SK-N-SH (cell line): ENCODE measurements around the gene TMEM145. TPM values are rescaled to one million over a fixed set of nuclear protein-coding genes. Genes with fewer than 3 reads are reported as not detected.

ENCODE experiments used
- CTCF ChIA-PET: fragments of 300-600, 350-600 bp; formaldehyde crosslinking; extraction: SDS; loops from one replicate; lab custom pipeline; 2021; lab: Yijun Ruan, JAX
- POLR2A ChIA-PET: fragments of 350-600 bp; sonication (Branson Sonifier 250); formaldehyde crosslinking; extraction: SDS; loops from one replicate; lab custom pipeline; 2020; ENCODE audit warnings: antibody characterized with exemption, inconsistent platforms; lab: Yijun Ruan, JAX
- DNase-seq: peaks from one replicate; pipeline ENCODE4 v3.0.0; 2012
- H2AFZ ChIP-seq: fragments of 200-600 bp; sonication (generic); 2 replicates; pipeline ENCODE4 v1.8.1; 2016; ENCODE audit warnings: antibody characterized with exemption, mild to moderate bottlenecking, low read depth
- H3F3A ChIP-seq: fragments of 200-600 bp; sonication (generic); replicated peaks from 2 replicates; pipeline ENCODE3; 2016; ENCODE audit warnings: antibody characterized with exemption, mild to moderate bottlenecking; ENCODE audit not compliant: insufficient read depth
- H3K27ac ChIP-seq, 2 experiments: fragments of 200-500 bp in 1 of 2; fragments of 200-600 bp in 1 of 2; sonication (Bioruptor generic) in 1 of 2; sonication (generic), shearing (Covaris generic) in 1 of 2; 2 replicates each; pipeline versions ENCODE4 v1.5.1 to v1.6.1; 2014 to 2016; ENCODE audit warnings: low read depth in 2 of 2, inconsistent platforms in 1 of 2, low read length in 1 of 2, mild to moderate bottlenecking in 1 of 2, mixed read lengths in 1 of 2
- H3K27me3 ChIP-seq: fragments of 200-600 bp; sonication (generic), shearing (Covaris generic); 2 replicates; pipeline ENCODE4 v1.6.1; 2016; ENCODE audit warnings: mixed run types; ENCODE audit not compliant: insufficient read depth
- H3K36me3 ChIP-seq, 2 experiments: fragments of 200-500 bp in 1 of 2; fragments of 200-600 bp in 1 of 2; sonication (Bioruptor generic) in 1 of 2; sonication (generic) in 1 of 2; replicated peaks in 1 of 2; 2 replicates each; pipeline versions ENCODE3 to v1.5.1; 2014 to 2016; ENCODE audit warnings: low read length in 1 of 2, mild to moderate bottlenecking in 1 of 2; ENCODE audit not compliant: insufficient read depth in 2 of 2, control insufficient read depth in 1 of 2
- H3K4me1 ChIP-seq, 2 experiments: fragments of 200-500 bp in 1 of 2; fragments of 200-600 bp in 1 of 2; sonication (Bioruptor generic) in 1 of 2; sonication (generic), shearing (Covaris generic) in 1 of 2; 2 replicates each; pipeline versions ENCODE4 v1.5.1 to v1.6.1; 2014 to 2016; ENCODE audit warnings: low read depth in 1 of 2, low read length in 1 of 2, mixed run types in 1 of 2; ENCODE audit not compliant: insufficient read depth in 2 of 2, control insufficient read depth in 1 of 2
- H3K4me2 ChIP-seq: fragments of 200-600 bp; sonication (generic), shearing (Covaris generic); 2 replicates; pipeline ENCODE4 v1.6.1; 2017; ENCODE audit warnings: mixed run types
- H3K4me3 ChIP-seq, 2 experiments: fragments of 200-500 bp in 1 of 2; fragments of 200-600 bp in 1 of 2; sonication (Bioruptor generic) in 1 of 2; sonication (generic), shearing (Covaris generic) in 1 of 2; 2 replicates each; pipeline versions ENCODE4 v1.5.1 to v1.8.1; 2014 to 2016; ENCODE audit warnings: low read depth in 2 of 2, inconsistent platforms in 1 of 2, low read length in 1 of 2, mild to moderate bottlenecking in 1 of 2, mixed read lengths in 1 of 2, moderate library complexity in 1 of 2
- H3K79me2 ChIP-seq: fragments of 200-600 bp; sonication (generic); 2 replicates; pipeline ENCODE4 v1.8.1; 2017; ENCODE audit warnings: mild to moderate bottlenecking; ENCODE audit not compliant: insufficient read depth
- H3K9ac ChIP-seq: fragments of 200-600 bp; sonication (generic); 2 replicates; pipeline ENCODE4 v1.6.1; 2017; ENCODE audit warnings: mixed run types
- H3K9me2 ChIP-seq: fragments of 200-600 bp; sonication (generic); 2 replicates; pipeline ENCODE4 v1.6.1; 2017; ENCODE audit warnings: mixed run types
- H3K9me3 ChIP-seq: fragments of 200-600 bp; sonication (generic); 2 replicates; pipeline ENCODE4 v1.6.1; 2017; ENCODE audit warnings: mixed run types, mild to moderate bottlenecking, moderate library complexity
- H4K20me1 ChIP-seq: fragments of 200-600 bp; sonication (generic); 2 replicates; pipeline ENCODE4 v1.6.1; 2017; ENCODE audit warnings: mild to moderate bottlenecking, mixed run types; ENCODE audit not compliant: insufficient read depth
- FOSL2 ChIP-seq: IDR thresholded peaks from 2 replicates; pipeline ENCODE4 v1.4.0; 2012; ENCODE audit warnings: low read depth, mild to moderate bottlenecking, moderate library complexity, borderline replicate concordance
- FOXJ3 ChIP-seq: sonication (generic); formaldehyde crosslinking; IDR thresholded peaks from 2 replicates; pipeline ENCODE4 v1.5.1; 2020; ENCODE audit warnings: mild to moderate bottlenecking, missing genetic modification reagents
- FOXM1 ChIP-seq: IDR thresholded peaks from 2 replicates; pipeline ENCODE4 v1.4.0; 2012; ENCODE audit warnings: low read depth, mild to moderate bottlenecking
- GABPA ChIP-seq: IDR thresholded peaks from 2 replicates; pipeline ENCODE4 v1.4.0; 2012; ENCODE audit warnings: low read depth, mild to moderate bottlenecking
- JUND ChIP-seq: IDR thresholded peaks from 2 replicates; pipeline ENCODE4 v1.4.0; 2012
- MXI1 ChIP-seq: IDR thresholded peaks from 2 replicates; pipeline ENCODE4 v1.6.1; 2012; ENCODE audit warnings: mild to moderate bottlenecking, low read depth, low read length, improper control_type of control experiment
- NFIC ChIP-seq: IDR thresholded peaks from 2 replicates; pipeline ENCODE4 v1.4.0; 2012; ENCODE audit warnings: borderline replicate concordance
- NRF1 ChIP-seq: IDR thresholded peaks from 2 replicates; pipeline ENCODE4 v1.6.1; 2012; ENCODE audit warnings: low read depth, mild to moderate bottlenecking, low read length
- RAD21 ChIP-seq: IDR thresholded peaks from 2 replicates; pipeline ENCODE4 v1.6.1; 2012; ENCODE audit warnings: mild to moderate bottlenecking, low read length
- RCOR1 ChIP-seq: fragments of 150-350 bp; IDR thresholded peaks from 2 replicates; pipeline ENCODE4 v1.6.1; 2017; ENCODE audit warnings: antibody characterized with exemption, low read length
- RFX5 ChIP-seq: IDR thresholded peaks from 2 replicates; pipeline ENCODE4 v1.6.1; 2012; ENCODE audit warnings: mild to moderate bottlenecking, improper control_type of control experiment, low read length
- RXRA ChIP-seq: IDR thresholded peaks from 2 replicates; pipeline ENCODE4 v1.4.0; 2012; ENCODE audit warnings: low read depth, mild to moderate bottlenecking, borderline replicate concordance
- SIN3A ChIP-seq: IDR thresholded peaks from 2 replicates; pipeline ENCODE4 v1.6.1; 2012; ENCODE audit warnings: low read depth, mild to moderate bottlenecking, low read length, moderate library complexity, borderline replicate concordance
- TAF1 ChIP-seq: IDR thresholded peaks from 2 replicates; pipeline ENCODE4 v1.6.1; 2012; ENCODE audit warnings: low read depth, mild to moderate bottlenecking, low read length, moderate library complexity, borderline replicate concordance
- YY1 ChIP-seq: IDR thresholded peaks from 2 replicates; pipeline ENCODE4 v1.4.0; 2012; ENCODE audit warnings: low read depth, mild to moderate bottlenecking
- ZBTB33 ChIP-seq: IDR thresholded peaks from 2 replicates; pipeline ENCODE4 v1.4.0; 2012; ENCODE audit warnings: low read depth, borderline replicate concordance
- WGBS: methylation state at CpG from one replicate; pipeline ENCODE4 v1.1.6; 2017; ENCODE audit warnings: low lambda C conversion rate; 5-methylcytosine and 5-hydroxymethylcytosine counted together
- polyA plus RNA-seq, 3 experiments: library from polyadenylated mRNA; depleted of rRNA; stranded (reverse); fragments of >200 nt; gene quantifications; 2 replicates each; pipeline ENCODE4 v1.2.3, GENCODE V29; 2012
- TF ChIP-seq, protein P1 (sequence below): fragments of 150-350 bp; IDR thresholded peaks from 2 replicates; pipeline ENCODE4 v1.6.1; 2017; ENCODE audit warnings: antibody characterized with exemption, low read length, low read depth, borderline replicate concordance
- TF ChIP-seq, protein P2 (sequence below): IDR thresholded peaks from 2 replicates; pipeline ENCODE4 v1.6.1; 2012; ENCODE audit warnings: mild to moderate bottlenecking, low read depth, low read length, moderate library complexity

The TMEM145 gene
- polyA plus RNA-seq, 1 of the 3 experiments (the other 2 are of a cell fraction) = 2.0 TPM

- Histone ChIP-seq H3K9me2 (no peaks in the 10 kb centered on the region), H3K4me1 (no peaks in the 10 kb centered on the region; a peak in 1 of 4 replicates), H3K4me3 (no peak overlapping the region), H3K79me2 (no peaks in the 10 kb centered on the region), H3K36me3 (no peaks in the 10 kb centered on the region), H3K27ac (no peak overlapping the region)
- DNase-seq = no peak
- CTCF ChIA-PET = no interaction called here
- TF ChIP-seq NFIC = no peak
- no peak for TF ChIP-seq FOSL2
- TF ChIP-seq NRF1 = no peak
- TF ChIP-seq FOXM1 = no peak
- TF ChIP-seq RCOR1 = no peak
- no peak for TF ChIP-seq TAF1
- no peak for TF ChIP-seq ZBTB33
- no peak for TF ChIP-seq RXRA
- TF ChIP-seq, protein P1, sequence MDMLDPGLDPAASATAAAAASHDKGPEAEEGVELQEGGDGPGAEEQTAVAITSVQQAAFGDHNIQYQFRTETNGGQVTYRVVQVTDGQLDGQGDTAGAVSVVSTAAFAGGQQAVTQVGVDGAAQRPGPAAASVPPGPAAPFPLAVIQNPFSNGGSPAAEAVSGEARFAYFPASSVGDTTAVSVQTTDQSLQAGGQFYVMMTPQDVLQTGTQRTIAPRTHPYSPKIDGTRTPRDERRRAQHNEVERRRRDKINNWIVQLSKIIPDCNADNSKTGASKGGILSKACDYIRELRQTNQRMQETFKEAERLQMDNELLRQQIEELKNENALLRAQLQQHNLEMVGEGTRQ = no peak
- TF ChIP-seq GABPA = no peak
- TF ChIP-seq YY1 = no peak
- no peak for TF ChIP-seq FOXJ3 (CRISPR knock-in tag)
- no peak for TF ChIP-seq JUND
- no peak for TF ChIP-seq SIN3A
- no peak for TF ChIP-seq MXI1
- no peak for TF ChIP-seq RAD21
- TF ChIP-seq, protein P2, sequence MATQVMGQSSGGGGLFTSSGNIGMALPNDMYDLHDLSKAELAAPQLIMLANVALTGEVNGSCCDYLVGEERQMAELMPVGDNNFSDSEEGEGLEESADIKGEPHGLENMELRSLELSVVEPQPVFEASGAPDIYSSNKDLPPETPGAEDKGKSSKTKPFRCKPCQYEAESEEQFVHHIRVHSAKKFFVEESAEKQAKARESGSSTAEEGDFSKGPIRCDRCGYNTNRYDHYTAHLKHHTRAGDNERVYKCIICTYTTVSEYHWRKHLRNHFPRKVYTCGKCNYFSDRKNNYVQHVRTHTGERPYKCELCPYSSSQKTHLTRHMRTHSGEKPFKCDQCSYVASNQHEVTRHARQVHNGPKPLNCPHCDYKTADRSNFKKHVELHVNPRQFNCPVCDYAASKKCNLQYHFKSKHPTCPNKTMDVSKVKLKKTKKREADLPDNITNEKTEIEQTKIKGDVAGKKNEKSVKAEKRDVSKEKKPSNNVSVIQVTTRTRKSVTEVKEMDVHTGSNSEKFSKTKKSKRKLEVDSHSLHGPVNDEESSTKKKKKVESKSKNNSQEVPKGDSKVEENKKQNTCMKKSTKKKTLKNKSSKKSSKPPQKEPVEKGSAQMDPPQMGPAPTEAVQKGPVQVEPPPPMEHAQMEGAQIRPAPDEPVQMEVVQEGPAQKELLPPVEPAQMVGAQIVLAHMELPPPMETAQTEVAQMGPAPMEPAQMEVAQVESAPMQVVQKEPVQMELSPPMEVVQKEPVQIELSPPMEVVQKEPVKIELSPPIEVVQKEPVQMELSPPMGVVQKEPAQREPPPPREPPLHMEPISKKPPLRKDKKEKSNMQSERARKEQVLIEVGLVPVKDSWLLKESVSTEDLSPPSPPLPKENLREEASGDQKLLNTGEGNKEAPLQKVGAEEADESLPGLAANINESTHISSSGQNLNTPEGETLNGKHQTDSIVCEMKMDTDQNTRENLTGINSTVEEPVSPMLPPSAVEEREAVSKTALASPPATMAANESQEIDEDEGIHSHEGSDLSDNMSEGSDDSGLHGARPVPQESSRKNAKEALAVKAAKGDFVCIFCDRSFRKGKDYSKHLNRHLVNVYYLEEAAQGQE = no peak
- no peak for TF ChIP-seq RFX5
- TF ChIP-seq, all 33 proteins: peak for 0
- no peaks in the 10 kb centered on the region for H3F3A ChIP-seq
- no peaks in the 10 kb centered on the region for H3K27me3 ChIP-seq
- no peak overlapping the region for H3K9ac ChIP-seq
- no peak overlapping the region for H3K4me2 ChIP-seq
- WGBS = 96% methylated on average over 14 of the region's 27 CpGs
- no peaks in the 10 kb centered on the region for H4K20me1 ChIP-seq
- H3K9me3 ChIP-seq = no peaks in the 10 kb centered on the region
- POLR2A ChIA-PET = no interaction called here
- no peak overlapping the region for H2AFZ ChIP-seq
Measured at GRCh38 chr19:42369433-42370067, 56.4 kb downstream of the TMEM145 start.
